Measurements from ENCODE around the gene TRIM71.

DNA sequence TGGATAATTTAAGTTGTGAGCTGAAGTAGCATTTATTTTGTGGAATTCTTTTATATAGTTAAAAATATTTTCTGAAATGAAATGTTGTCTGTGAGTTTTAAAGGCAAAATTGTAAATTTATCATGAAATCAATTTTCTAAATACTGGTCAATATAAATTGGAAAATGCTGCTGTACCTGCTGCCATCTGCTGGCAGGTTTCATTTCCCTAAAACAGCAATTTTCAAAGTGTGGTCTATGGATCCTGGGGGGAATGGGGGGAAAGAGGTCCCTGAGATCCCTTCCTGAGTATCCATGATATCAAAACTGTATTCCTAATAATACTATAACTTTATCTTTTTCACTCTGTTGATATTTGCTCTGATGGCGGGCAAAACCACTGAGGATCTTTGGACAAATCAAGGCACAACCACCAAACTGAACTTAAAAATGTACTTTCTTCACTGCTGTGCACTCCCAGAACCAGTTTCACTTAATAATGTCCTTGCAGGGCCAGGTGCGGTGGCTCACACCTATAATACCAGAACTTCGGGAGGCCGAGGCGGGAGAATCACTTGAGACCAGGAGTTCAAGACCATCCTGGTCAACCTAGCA lies 116.4 kb downstream of the TRIM71 start:
- TF ChIP-seq POLR2AphosphoS5 (IDR thresholded peaks at IDR 0.05) (no peak), POLR2A (IDR thresholded peaks at IDR 0.05) (no peak)
- TF ChIP-seq, protein P1, sequence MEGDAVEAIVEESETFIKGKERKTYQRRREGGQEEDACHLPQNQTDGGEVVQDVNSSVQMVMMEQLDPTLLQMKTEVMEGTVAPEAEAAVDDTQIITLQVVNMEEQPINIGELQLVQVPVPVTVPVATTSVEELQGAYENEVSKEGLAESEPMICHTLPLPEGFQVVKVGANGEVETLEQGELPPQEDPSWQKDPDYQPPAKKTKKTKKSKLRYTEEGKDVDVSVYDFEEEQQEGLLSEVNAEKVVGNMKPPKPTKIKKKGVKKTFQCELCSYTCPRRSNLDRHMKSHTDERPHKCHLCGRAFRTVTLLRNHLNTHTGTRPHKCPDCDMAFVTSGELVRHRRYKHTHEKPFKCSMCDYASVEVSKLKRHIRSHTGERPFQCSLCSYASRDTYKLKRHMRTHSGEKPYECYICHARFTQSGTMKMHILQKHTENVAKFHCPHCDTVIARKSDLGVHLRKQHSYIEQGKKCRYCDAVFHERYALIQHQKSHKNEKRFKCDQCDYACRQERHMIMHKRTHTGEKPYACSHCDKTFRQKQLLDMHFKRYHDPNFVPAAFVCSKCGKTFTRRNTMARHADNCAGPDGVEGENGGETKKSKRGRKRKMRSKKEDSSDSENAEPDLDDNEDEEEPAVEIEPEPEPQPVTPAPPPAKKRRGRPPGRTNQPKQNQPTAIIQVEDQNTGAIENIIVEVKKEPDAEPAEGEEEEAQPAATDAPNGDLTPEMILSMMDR (IDR thresholded peaks at IDR 0.05) = peak; percentile 40 to 62 (median 52)

Data from transverse colon (tissue), 4 donors.